Activated CD4-positive, alpha-beta T cell treated with anti-CD3 and anti-CD28 coated beads, Interleukin-2, amount 50 U/mL, for 24 hours (primary cell): Measurements from ENCODE around the gene SAMD4B.
A peak's percentile ranks its signal among the peaks of the same experiment; 100 is the strongest.
"Not testable (repeated sequence)": the region's sequence is repeated elsewhere in the genome, so short reads cannot be mapped to it uniquely, and the experiment has no call there.

Source experiments
- DNase-seq, 2 donors: peaks; one replicate each; pipeline ENCODE4 v3.0.0-alpha.2; 2020; ENCODE audit warnings: low read depth in 1 of 2, low spot score in 1 of 2

SAMD4B gene

DNA sequence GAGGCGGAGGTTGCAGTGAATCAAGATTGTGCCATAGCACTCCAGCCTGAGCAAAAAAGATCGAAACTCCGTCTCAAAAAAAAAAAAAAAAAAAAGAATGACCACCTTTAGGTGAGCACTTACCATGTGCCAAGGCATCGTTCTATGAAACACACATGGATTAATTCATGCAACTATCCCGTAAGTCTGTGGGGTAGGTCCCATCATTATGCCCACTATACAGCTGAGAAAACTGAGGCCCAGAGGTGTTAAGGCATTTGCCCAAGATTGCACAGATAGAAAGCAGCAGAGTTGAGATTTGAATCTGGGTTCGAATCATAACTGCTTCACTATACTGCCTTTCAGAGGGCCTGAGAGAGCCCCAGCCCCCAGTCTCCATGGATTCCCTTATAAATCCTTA is 8.7 kb upstream of the SAMD4B start:
- DNase-seq: no peak

DNA sequence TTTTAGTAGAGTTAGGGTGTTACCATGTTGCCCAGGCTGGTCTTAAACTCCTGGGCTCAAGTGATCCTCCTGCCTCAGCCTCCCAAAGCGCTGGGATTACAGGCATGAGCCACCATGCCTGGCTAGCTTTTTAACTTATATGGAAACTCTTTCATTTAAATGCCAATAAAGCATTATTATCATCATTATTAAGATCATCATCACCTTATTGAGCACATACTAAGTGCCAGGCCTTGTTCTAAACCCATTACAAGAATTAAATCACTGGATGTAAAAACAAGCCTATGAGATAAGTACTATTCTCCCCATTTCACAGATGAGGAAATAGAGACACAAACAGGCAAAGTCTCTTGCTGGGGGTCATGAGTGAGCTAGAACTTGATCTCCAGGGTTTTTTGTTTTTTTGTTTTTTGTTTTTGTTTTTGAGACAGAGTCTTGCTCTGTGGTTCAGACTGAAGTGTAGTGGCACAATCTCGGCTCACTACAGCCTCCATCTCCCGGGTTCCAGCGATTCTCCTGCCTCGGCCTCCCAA is 7.7 kb upstream of the SAMD4B start:
- no peak for DNase-seq

DNA sequence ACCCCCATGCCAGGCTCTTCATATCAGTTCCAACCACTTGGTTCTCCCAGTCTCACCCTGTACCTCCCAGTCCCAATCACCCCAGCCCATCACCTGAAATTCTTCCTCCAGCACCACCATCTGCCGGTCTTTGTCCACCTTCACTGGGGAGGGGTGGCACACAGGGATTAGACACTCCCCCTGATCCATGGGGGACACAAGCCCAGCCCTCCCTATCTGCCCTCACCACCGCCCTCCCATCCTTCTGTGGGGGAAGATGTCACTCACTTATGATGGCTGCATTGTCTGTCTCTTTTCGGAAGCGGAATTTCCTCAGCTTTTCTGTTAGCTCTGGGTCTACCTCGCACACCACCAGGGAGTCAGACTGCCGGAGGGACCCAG is 7.1 kb upstream of the SAMD4B start:
- no peak for DNase-seq

DNA sequence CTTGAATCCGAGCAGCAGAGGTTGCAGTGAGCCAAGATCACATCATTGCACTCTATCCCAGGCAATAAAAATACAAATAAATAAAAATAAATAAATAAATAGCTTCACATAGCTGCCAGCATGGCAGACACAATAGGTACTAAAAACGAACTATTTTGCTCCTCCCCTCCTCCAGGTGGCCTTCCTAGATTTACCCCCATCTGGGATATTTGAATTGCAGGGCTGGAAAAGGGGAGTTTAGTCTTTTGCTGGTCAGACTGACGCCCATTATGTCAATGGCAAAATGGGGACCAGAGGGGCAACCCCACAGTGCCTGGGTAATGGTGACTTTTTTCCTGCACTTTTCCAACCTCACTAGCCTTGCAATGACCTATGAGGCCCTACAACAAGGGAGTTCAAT is 5.7 kb upstream of the SAMD4B start:
- DNase-seq: no peak

DNA sequence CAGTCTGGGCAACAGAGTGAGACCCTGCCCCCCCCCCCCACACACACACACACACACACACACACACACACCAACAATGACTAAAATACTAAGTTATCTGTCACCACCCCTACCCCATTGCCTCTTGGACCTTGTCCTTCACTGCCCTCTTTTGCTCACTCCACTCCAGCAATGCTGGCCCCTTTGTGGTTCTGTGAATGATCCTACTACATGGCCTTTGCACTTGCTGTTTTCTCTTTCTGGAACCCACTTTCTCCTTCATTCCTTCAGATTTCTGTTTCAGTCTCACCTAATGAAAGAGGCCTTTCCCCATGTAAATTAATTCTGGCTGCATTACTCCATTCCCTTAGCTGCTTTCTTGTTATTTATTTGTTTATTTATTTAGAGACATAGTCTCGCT is 2.5 kb upstream of the SAMD4B start:
- DNase-seq: no peak

DNA sequence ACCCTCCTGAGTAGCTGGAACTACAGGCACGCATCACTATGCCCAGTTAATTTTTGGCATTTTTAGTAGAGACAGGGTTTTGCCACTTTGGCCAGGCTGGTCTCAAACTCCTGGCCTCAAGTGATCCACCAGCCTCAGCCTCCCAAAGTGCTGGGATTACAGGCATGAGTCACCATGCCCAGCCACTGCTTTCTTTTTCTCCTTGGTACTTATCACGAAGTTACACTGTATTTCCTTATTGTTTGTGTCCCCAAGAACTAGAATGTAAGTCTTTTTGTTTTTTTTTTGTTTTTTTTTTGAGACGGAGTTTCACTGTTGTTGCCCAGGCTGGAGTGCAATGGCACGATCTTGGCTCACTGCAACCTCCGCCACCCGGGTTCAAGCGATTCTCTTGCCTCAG is 2.1 kb upstream of the SAMD4B start:
- not testable (repeated sequence) for DNase-seq

DNA sequence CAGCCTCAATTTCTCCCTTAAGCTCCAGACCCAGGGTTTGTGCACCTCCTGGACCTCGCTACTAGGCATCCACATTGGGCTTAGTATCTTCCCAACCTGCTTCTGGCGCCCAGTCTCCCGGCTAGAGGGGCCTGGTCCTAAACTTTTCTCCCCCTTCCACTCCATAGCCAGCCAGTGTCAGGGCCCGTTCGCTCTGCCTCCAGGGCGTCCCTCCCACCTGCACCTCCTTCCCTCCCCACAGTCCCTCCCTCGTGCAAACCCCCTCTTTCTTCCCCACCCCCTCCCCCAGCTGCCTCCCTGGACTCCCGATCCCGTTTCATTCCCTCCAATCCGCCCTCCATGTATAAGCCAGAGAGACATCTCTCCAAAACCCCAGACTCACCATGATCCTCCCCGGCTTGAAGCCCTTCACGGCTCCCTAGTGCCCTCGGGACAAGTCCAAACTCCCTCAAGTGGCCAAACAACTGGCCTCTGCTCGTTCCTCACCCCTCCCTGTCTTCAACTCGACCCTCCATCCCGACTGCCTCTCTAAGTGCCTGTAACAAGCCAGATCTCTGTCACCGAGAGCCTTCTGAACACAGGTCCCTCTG is 997 bp upstream of the SAMD4B start:
- no peak for DNase-seq

DNA sequence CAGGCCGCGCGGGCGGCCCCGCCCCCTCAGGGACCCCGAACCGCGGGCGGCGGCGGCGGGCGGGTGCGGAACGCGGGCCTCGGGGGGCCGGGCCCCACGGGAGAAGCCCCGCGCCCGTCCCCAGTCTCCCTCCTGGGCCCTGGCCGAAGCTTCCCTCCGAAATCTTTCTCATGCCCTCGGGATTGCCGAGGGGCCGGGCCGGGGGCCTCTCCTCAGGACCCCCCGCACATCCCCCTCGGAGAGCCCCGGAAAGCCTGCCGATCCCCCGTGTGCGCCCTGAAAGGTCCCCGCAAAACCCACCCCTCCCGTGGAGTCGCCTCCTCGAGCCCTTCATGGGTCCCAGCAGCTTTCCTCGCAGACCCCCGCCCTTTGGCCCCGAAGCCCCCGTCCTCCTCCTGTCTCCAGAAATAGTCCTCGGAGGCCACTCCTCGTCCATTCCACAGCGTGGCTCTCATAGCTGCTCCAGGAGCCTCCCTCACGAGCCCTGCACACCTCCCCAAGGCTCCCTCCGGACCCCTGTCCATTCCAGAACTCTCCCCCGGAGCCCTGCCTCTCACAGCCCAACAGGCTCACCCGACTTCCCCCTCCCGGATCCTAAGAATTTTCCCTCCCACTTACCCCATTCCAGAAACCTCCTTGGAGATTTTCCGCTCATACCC is 555 bp downstream of the SAMD4B start:
- DNase-seq: no peak

DNA sequence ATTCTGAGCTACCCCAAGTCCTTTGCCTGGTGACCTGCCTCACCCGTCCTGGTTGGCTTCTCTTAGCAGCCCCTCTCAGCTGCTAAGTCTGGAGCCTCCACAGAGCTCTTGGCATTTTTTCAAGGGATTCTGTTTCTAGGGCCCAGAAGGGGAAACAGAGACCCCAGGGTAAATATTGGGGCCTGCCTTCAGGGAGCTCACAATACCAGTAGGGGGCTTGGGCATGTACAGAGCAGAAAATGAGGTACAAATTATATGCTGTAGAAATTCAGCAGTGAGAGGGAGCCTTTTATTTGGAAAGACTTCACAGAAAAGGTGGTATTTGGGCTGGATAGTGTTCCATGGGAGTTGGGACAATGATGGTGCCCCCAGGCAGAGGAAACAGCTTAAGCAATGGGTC is 3.7 kb downstream of the SAMD4B start:
- DNase-seq: no peak

DNA sequence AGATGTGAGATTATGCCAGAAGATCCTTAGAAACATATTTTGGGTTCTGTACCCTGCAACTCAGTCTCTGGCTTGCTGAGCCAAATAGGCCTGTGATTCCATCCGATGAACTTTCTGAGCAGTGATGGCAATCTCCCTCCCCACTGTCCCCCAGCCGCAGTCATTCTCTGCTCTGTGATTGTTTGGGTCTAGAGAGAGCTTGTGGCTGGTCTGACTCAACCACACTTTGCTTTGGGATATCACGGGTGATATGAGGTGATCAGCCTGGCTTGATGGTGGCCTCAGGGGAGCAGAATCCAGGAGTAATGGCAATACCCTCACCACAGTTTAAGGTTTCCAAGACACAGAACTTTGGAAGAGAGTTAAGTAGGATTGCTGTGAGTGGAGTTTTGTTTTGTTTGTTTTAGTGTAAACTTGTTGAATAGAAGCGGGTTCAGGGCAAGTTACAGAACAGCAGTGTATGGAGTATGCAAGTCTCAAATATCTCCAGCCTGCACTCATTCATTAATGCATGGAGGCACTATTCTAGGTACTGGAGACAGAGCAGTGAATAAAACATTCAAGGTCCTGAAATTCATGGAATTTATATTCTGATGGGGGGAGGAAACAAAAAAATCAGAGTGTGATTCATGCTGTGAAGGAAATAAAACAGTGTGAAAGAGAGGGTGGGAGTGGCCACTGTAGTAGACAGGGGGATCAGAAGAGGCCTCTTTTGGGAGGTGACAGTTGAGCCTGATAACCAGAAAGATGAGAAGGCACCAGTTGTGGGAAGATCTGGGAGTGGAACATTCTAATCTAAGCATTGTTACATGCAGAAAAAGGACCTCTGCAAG is 5.3 kb downstream of the SAMD4B start:
- DNase-seq: no peak

DNA sequence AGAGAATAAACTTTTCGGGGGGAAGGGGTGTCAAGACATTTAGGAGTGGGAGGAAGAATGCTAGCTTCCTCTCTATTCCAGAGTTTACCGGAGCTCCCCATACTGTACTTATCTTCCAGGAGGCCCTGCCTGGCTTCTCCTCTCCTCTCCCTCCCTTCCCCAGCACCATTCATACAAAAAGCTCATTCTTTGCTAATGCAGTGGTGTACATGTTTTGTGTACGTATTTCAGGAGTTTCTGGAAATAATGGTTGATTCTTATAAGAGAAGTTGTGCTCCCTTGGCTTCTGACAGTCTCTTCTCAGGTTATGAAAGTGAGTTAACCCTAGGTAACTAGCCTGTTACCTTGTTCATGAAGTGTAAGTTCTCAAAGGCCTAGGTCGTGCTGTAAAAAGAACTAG is 7.1 kb downstream of the SAMD4B start:
- no peak for DNase-seq

DNA sequence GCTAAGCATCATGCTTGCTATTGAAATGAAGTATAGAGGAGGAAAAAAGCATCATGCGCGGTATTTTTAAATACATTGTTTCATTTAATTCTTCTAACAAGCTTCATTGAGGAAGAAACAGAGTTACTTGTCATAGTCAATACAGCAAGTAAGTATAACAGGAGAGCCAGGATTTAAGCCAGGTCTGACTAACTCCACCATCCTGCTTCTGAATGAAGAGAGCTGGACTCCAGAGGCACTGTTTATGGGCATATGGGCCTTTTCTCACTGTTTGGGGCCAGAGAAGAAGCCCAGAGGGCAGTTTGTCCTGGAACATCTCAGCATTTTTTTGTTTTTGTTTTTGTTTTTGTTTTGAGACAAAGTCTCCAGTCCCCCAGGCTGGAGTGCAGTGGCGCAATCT is 7.9 kb downstream of the SAMD4B start:
- DNase-seq: no peak

DNA sequence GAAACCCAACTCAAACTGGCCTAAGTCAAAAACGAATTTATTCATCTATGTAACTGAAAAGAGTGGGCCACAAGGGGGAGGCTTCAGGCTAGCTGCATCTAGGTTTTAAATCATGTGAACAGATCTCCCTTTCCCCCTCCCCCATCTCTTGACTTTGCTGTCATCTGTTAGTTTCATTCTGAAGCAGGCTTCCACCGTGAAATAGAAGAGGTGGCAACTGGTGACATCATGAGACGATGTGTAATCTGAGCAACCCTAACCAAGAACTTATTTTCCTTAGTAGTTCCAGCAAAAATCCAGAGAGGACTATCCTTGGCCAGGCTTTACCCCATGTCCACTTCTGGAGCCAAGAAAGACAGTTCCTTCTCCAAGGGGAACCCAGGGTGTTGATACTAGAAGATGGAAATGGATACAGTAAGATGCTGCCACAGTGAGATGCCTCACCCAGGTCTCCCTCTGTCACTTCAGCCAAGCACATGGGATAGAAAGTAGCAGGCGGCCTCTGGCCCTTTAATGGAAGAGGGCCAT is 9.4 kb downstream of the SAMD4B start:
- DNase-seq: peak in 1 of 2 donors; percentile 51

DNA sequence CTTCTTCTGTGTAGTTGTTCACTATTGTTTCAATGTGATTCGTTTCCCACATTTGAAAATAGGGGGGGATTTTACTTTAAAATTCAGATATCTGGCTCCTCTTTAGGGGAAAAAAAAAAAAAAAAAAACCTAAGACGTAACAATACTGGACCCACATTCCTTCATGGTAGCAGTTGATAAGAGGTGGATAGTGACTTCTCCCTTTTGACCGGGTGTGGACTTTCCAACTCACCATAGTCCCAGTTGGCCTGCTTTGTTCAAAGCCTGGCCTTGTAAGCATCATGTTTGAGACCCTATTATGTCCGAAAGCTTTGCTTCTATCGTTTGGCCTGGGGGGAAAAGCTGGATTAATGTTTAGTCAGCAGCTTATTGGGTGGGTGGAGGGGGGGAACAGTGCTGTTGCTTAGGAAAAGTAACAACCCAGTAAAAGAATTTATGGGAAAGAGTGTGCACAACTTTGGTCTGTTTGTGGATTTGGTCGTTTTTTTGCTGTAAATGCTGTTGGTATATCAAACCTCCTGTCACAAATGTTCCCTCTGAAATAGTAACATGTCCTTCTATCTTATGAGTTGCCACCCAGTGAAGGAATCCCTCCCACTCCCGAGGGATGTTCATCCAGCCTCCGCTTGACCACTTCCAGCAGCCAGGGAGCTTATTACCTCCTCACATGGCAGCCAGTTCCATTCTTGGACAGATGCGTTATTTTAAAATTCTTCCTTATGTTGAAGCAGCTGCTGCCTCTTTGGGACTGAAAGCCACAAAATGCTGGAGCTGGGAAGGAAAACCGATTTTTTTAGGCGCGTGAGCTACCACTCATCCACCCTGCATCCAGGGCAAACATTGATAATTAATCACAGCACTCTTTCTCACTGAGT is 10.4 kb downstream of the SAMD4B start:
- DNase-seq: no peak

DNA sequence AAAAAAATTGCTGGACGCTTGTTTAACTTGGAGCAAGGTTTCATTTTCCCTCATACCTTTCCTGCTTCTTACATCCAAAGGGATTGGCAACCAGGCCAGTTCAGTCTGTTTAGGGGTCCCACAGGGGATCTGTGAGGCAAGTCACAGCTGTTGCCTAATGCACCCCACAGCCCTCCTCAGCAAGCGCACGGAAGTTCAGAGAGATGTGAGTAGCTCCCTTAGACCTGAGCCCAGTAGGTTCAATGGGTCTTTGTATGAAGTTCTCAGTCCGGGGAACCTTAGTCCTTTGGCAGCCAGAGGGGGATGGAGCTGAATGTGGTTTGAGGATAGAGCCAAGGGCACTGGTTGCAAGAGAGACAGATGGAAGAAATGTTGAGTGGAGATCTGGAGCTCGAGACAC is 13.0 kb downstream of the SAMD4B start:
- no peak for DNase-seq

DNA sequence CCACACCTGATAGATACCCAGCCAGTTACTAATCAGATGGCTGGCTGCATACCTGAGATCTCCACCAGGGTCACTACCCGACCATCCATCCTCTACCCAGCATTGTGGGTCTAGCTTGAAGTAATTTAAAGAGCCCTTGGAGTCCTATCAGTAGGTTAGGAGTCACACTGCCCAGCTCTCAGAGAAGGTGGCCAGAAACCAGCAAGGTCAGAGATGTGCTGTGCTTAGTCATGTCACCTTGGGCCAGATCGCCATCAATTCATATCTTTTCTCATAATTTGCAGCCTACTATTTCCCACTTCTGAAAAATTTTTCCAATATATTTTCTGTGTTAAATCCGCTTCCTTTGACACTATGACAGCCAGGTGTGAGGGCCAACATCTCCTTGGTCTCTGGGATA is 13.9 kb downstream of the SAMD4B start:
- no peak for DNase-seq

DNA sequence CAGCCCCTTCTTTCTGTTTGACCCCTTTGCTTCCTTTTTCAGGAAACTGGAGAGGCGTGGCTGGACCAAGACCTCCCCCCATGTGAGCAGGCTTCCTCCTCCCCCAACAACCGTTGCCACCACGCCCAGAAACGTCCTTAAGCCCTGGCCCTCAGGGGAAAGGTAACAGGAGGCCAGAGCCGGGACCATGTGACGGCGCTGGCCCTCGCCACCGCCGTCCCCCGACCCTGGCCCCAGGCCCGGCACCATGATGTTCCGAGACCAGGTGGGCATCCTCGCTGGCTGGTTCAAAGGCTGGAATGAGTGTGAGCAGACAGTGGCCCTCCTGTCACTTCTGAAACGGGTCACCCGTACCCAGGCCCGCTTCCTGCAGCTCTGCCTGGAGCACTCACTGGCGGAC is 14.4 kb downstream of the SAMD4B start:
- DNase-seq: no peak

DNA sequence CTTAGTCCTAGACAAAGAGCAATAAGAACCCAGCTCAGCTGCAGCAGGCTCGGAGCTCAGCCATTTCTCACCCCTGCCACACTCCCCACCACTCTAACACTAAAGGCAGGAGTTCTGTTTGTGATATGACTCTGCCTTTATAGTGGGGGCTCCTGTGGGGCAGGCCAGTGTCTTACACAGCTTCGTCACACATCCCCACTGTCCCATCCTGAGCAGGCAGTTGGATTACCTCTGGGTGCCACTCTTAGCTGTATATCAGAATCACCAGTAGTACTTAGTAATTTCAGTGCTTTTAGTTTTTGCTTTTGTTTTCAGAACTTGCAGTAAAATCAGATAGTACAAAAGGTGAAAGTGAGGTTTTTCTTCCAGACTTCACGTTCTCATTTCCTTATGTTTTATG is 16.8 kb downstream of the SAMD4B start:
- DNase-seq: no peak

DNA sequence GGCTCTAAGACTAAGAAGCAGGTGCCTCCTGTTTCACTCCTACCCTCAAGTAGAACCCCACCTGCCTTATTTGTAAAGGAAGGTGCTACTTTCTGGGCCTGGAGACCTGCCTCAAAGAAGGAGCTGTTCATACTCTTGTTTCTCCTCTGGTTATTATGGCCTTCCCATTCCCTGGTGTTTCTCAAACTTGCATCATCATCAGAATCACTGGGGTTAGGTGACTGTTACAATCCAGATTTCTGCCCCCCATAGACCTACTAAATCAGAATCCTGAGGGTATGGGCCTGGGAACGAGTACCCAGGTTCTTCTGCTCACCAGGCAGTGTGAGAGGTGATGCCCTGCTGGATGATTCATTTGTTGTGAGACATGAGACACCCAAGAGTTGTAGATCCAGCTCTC is 18.4 kb downstream of the SAMD4B start:
- DNase-seq: no peak

DNA sequence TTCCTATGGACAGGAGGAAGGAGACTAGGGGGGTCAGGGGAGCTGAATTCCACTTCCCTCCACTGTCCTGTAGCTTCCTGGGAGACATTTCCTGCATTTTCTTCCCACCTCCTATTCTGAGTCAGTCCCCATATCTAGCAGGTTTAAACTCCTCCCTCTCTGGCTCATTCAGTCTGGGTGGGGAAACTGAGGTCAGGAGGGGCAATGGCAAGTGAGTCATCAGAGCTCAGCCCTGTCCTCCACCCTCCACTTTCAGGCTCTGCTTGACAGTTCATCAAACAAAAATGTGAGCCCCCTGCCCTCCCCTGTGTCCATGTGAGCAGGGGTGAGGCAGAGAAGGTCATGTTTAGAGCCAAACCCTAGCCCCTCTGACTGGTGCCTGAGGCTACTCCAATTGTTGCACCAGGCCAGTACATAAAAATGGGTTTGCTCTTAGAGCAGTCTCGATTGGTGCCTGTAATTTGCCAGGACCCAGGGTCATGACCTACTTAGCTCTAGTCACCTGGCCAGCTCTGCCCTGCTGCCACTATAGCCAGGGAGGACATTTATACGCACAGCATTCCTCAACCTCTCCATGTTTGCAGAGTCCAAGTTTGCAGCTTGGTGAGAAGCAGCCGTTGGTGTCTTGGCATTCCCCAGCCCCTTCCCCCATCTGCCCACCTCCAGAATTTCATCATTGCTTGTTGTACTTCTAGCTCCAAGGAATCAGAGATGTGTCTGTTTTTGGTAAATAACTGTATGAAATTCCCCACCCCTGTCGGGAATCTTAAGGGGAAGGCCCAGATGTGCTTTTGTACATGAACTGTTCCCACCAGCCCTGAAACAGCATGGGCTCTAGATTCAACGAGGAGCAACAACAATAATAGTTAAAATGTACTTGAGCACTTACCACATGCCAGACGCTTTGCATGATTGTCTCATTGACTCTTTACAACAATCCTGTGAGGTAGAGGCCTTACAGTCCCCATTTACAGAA is 20.7 kb downstream of the SAMD4B start:
- DNase-seq: no peak
